ENCODE measurements around the gene ZNF599. TPM values are rescaled to one million over a fixed set of nuclear protein-coding genes. Genes with fewer than 3 reads are reported as not detected.

ZNF599 gene
- total RNA-seq, 4 donors from 2014 or later: 2.5 to 5.0 (median 3.9) TPM

DNA sequence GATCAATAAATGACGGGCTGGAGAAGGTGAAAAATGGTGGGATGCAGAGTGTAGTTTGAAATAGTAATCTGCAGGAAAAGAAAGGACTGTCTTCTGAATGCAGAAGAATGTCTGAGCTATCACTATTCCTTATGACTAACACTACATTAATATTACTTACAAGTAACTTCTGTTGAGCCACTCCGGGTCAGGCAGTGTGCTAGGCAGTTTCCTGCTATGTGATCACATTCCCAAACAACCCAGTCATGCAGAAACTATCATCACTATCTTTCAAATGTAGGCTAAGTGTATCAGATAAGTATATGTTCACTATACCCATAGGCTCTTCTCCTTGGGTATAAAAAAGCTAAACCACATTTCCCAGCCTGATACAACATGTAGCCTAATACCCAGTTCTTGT is 6.6 kb downstream of the ZNF599 start:
- Histone ChIP-seq H3K36me3 (peaks cover 0 to 71% (median 0%) of the 10 kb centered on the region in 3 donors), H3K27ac (no peak overlapping the region), H3K27me3 (no peaks in the 10 kb centered on the region), H3K4me3 (no peak overlapping the region), H3K4me1 (no peaks in the 10 kb centered on the region), H3K9me3 (peaks cover 0 to 29% (median 0%) of the 10 kb centered on the region in 4 donors)
- no peak for TF ChIP-seq CTCF (IDR thresholded peaks at IDR 0.05)
- no peak for TF ChIP-seq POLR2A (IDR thresholded peaks at IDR 0.05)
- no peak for DNase-seq

- no peak overlapping the region for H3K27ac ChIP-seq
- TF ChIP-seq POLR2A (IDR thresholded peaks at IDR 0.05): no peak
- no peak for TF ChIP-seq CTCF (IDR thresholded peaks at IDR 0.05)
- DNase-seq: no peak
- no peak overlapping the region for H3K4me3 ChIP-seq
- peaks cover 0 to 43% (median 0%) of the 10 kb centered on the region in 3 donors for H3K36me3 ChIP-seq
- H3K4me1 ChIP-seq: no peaks in the 10 kb centered on the region
- no peaks in the 10 kb centered on the region for H3K27me3 ChIP-seq
- peaks cover 2 to 90% (median 13%) of the 10 kb centered on the region in 4 donors for H3K9me3 ChIP-seq
These were observed 13.6 kb downstream of the ZNF599 start for GRCh38 chr19:34759218-34759917.

- H3K36me3 ChIP-seq: peaks cover 0 to 28% (median 0%) of the 10 kb centered on the region in 3 donors
- no peak for TF ChIP-seq CTCF (IDR thresholded peaks at IDR 0.05)
- no peak for TF ChIP-seq POLR2A (IDR thresholded peaks at IDR 0.05)
These were observed 15.6 kb downstream of the ZNF599 start for GRCh38 chr19:34757441-34757840.

GRCh38 chr19:34744896-34745690 is 27.9 kb downstream of the ZNF599 start:
- H3K27me3 ChIP-seq: no peaks in the 10 kb centered on the region
- no peak overlapping the region for H3K4me3 ChIP-seq
- peaks cover 0 to 69% (median 2%) of the 10 kb centered on the region in 4 donors for H3K9me3 ChIP-seq
- no peak for DNase-seq
- TF ChIP-seq POLR2A (IDR thresholded peaks at IDR 0.05): no peak
- no peak for TF ChIP-seq CTCF (IDR thresholded peaks at IDR 0.05)
- H3K4me1 ChIP-seq: no peaks in the 10 kb centered on the region
- no peak overlapping the region for H3K27ac ChIP-seq
- H3K36me3 ChIP-seq: peaks cover 0 to 22% (median 0%) of the 10 kb centered on the region in 3 donors

More at GRCh38 chr19:34757441-34757840, 15.6 kb downstream of the ZNF599 start:
- no peak for DNase-seq
- no peaks in the 10 kb centered on the region for H3K27me3 ChIP-seq
- no peaks in the 10 kb centered on the region for H3K4me1 ChIP-seq
- H3K4me3 ChIP-seq: no peak overlapping the region
- H3K27ac ChIP-seq: no peak overlapping the region
- H3K9me3 ChIP-seq: peaks cover 2 to 86% (median 19%) of the 10 kb centered on the region in 4 donors

GRCh38 chr19:34734537-34735103 is 38.4 kb downstream of the ZNF599 start:
- Histone ChIP-seq H3K4me1 (peaks cover 0 to 24% (median 8%) of the 10 kb centered on the region in 4 donors), H3K27me3 (no peaks in the 10 kb centered on the region), H3K36me3 (peaks cover 0 to 33% (median 0%) of the 10 kb centered on the region in 3 donors), H3K27ac (peak overlapping the region; percentile 90 to 94 (median 93)), H3K4me3 (peak overlapping the region; percentile 62 to 82 (median 72)), H3K9me3 (peaks cover 0 to 10% (median 0%) of the 10 kb centered on the region in 4 donors)
- no peak for DNase-seq
- TF ChIP-seq CTCF (IDR thresholded peaks at IDR 0.05) (no peak), POLR2A (IDR thresholded peaks at IDR 0.05) (no peak)
